GM23338 (cell line): Measurements from ENCODE around the gene ABCD1. TPM values are rescaled to one million over a fixed set of nuclear protein-coding genes. Genes with fewer than 3 reads are reported as not detected.
"Not testable (repeated sequence)": the region's sequence is repeated elsewhere in the genome, so short reads cannot be mapped to it uniquely, and the experiment has no call there.

ENCODE experiments used
- ATAC-seq: fragments of 200-7000 bp; cut with Tn5 transposase; 3 replicates; pipeline ENCODE4 v1.9.1; 2020
- DNase-seq: peaks from one replicate; pipeline ENCODE4 v3.0.0-alpha.2; 2015; ENCODE audit warnings: low spot score
- H2AFZ ChIP-seq: fragments of 200-600 bp; sonication (generic); 2 replicates; pipeline ENCODE4 v1.8.0; 2016; ENCODE audit warnings: antibody characterized with exemption, mild to moderate bottlenecking, moderate library complexity
- H3F3A ChIP-seq: fragments of 200-600 bp; sonication (generic); replicated peaks from 2 replicates; pipeline ENCODE4 v1.8.0; 2017; ENCODE audit warnings: antibody characterized with exemption, mixed run types, low read depth
- H3K27ac ChIP-seq: fragments of 200-600 bp; sonication (generic); 2 replicates; pipeline ENCODE4 v1.6.1; 2016; ENCODE audit warnings: low read depth
- H3K27me3 ChIP-seq: fragments of 200-600 bp; sonication (generic); 2 replicates; pipeline ENCODE4 v1.8.0; 2016; ENCODE audit warnings: mild to moderate bottlenecking, mixed run types, moderate library complexity; ENCODE audit not compliant: insufficient read depth
- H3K36me3 ChIP-seq: fragments of 200-600 bp; sonication (generic); 2 replicates; pipeline ENCODE4 v1.8.0; 2016; ENCODE audit warnings: mild to moderate bottlenecking; ENCODE audit not compliant: insufficient read depth
- H3K4me1 ChIP-seq: fragments of 200-600 bp; sonication (generic); 2 replicates; pipeline ENCODE4 v1.8.0; 2016; ENCODE audit warnings: mild to moderate bottlenecking, moderate library complexity; ENCODE audit not compliant: insufficient read depth
- H3K4me2 ChIP-seq: fragments of 200-600 bp; sonication (generic); 2 replicates; pipeline ENCODE4 v1.7.1; 2017; ENCODE audit warnings: mixed run types
- H3K4me3 ChIP-seq: fragments of 200-600 bp; sonication (generic); 2 replicates; pipeline ENCODE4 v1.6.1; 2016; ENCODE audit warnings: mixed run types
- H3K79me2 ChIP-seq: fragments of 200-600 bp; sonication (generic); replicated peaks from 2 replicates; pipeline ENCODE4 v1.8.0; 2017; ENCODE audit warnings: mild to moderate bottlenecking; ENCODE audit not compliant: insufficient read depth
- H3K9me2 ChIP-seq: fragments of 200-600 bp; sonication (generic); 2 replicates; pipeline ENCODE4 v1.8.0; 2017; ENCODE audit not compliant: insufficient read depth
- H4K20me1 ChIP-seq: fragments of 200-600 bp; sonication (generic); replicated peaks from 2 replicates; pipeline ENCODE4 v1.8.0; 2017; ENCODE audit warnings: mild to moderate bottlenecking; ENCODE audit not compliant: insufficient read depth
- H3K27ac Mint-ChIP-seq: 2 replicates; pipeline ENCODE4 v1.8.0; 2020; ENCODE audit warnings: inconsistent platforms, mild to moderate bottlenecking, moderate library complexity, mixed read lengths
- H3K27me3 Mint-ChIP-seq: 3 replicates; pipeline ENCODE4 v1.8.0; 2022; ENCODE audit warnings: low read depth, mild to moderate bottlenecking, moderate library complexity, mixed read lengths, inconsistent platforms; ENCODE audit not compliant: insufficient read depth, poor library complexity
- H3K36me3 Mint-ChIP-seq: 3 replicates; pipeline ENCODE4 v1.8.0; 2021; ENCODE audit warnings: low read depth, mild to moderate bottlenecking, inconsistent platforms, moderate library complexity, mixed read lengths
- H3K4me1 Mint-ChIP-seq: 3 replicates; pipeline ENCODE4 v1.8.0; 2020; ENCODE audit warnings: mild to moderate bottlenecking, inconsistent platforms, mixed read lengths
- H3K4me3 Mint-ChIP-seq: 3 replicates; pipeline ENCODE4 v1.8.0; 2021; ENCODE audit warnings: moderate library complexity, mild to moderate bottlenecking, inconsistent platforms, mixed read lengths
- H3K9me3 Mint-ChIP-seq: 3 replicates; pipeline ENCODE4 v1.8.0; 2020; ENCODE audit warnings: moderate library complexity, mild to moderate bottlenecking, inconsistent platforms, mixed read lengths
- POLR2AphosphoS5 ChIP-seq: IDR thresholded peaks from 2 replicates; pipeline ENCODE4 v1.6.1; 2016; ENCODE audit warnings: antibody characterized with exemption, low read depth
- STAT1 ChIP-seq: IDR thresholded peaks from one replicate; pipeline ENCODE4 v1.6.1; 2016; ENCODE audit warnings: antibody characterized with exemption; ENCODE audit not compliant: unreplicated experiment
- ZNF462 ChIP-seq: fragments of 250-450 bp; sonication (Bioruptor Pico); IDR thresholded peaks from 2 replicates; pipeline ENCODE4 v1.5.0; 2020; ENCODE audit warnings: mild to moderate bottlenecking, moderate library complexity
- polyA plus RNA-seq: library from polyadenylated mRNA; unstranded; fragments of >200 nt; fragmentation: Nextera tagmentation; extraction: Ambion mirVana; gene quantifications from 2 replicates; pipeline ENCODE4 v1.2.1, GENCODE V29; 2016
- total RNA-seq: library from RNA; depleted of rRNA; stranded (reverse); fragments of >200 nt; shearing (Covaris generic); gene quantifications from 2 replicates; pipeline ENCODE4 v1.2.3, GENCODE V29; 2014
- TF ChIP-seq, protein P1 (sequence below): IDR thresholded peaks from one replicate; pipeline ENCODE4 v1.6.1; 2018; ENCODE audit warnings: antibody characterized with exemption; ENCODE audit not compliant: unreplicated experiment

ABCD1 gene
- total and polyA plus RNA-seq, 2 experiments from 2014 or later, result 2.4 to 8.9 TPM

GRCh38 chrX:153697924-153698865 lies 26.5 kb upstream of the ABCD1 start (continued):
- TF ChIP-seq ZNF462 (CRISPR knock-in tag) (no peak), POLR2AphosphoS5 (no peak), STAT1 (no peak)
- TF ChIP-seq, protein P1, sequence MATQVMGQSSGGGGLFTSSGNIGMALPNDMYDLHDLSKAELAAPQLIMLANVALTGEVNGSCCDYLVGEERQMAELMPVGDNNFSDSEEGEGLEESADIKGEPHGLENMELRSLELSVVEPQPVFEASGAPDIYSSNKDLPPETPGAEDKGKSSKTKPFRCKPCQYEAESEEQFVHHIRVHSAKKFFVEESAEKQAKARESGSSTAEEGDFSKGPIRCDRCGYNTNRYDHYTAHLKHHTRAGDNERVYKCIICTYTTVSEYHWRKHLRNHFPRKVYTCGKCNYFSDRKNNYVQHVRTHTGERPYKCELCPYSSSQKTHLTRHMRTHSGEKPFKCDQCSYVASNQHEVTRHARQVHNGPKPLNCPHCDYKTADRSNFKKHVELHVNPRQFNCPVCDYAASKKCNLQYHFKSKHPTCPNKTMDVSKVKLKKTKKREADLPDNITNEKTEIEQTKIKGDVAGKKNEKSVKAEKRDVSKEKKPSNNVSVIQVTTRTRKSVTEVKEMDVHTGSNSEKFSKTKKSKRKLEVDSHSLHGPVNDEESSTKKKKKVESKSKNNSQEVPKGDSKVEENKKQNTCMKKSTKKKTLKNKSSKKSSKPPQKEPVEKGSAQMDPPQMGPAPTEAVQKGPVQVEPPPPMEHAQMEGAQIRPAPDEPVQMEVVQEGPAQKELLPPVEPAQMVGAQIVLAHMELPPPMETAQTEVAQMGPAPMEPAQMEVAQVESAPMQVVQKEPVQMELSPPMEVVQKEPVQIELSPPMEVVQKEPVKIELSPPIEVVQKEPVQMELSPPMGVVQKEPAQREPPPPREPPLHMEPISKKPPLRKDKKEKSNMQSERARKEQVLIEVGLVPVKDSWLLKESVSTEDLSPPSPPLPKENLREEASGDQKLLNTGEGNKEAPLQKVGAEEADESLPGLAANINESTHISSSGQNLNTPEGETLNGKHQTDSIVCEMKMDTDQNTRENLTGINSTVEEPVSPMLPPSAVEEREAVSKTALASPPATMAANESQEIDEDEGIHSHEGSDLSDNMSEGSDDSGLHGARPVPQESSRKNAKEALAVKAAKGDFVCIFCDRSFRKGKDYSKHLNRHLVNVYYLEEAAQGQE, result no peak

- DNase-seq, H3K4me1 ChIP-seq, ATAC-seq, H3K27ac Mint-ChIP-seq, H3K9me3 Mint-ChIP-seq, H3K4me3 ChIP-seq, H3K4me1 Mint-ChIP-seq, H2AFZ ChIP-seq, H3K27ac ChIP-seq, H3K36me3 ChIP-seq, H3K9me2 ChIP-seq, H3F3A ChIP-seq, H3K27me3 ChIP-seq, H3K79me2 ChIP-seq, H4K20me1 ChIP-seq, H3K27me3 Mint-ChIP-seq, H3K4me2 ChIP-seq, H3K4me3 Mint-ChIP-seq: not testable (repeated sequence)
- peaks cover 31% of the 10 kb centered on the region for H3K36me3 Mint-ChIP-seq
These were observed 25.4 kb upstream of the ABCD1 start for GRCh38 chrX:153699210-153699783.

DNA sequence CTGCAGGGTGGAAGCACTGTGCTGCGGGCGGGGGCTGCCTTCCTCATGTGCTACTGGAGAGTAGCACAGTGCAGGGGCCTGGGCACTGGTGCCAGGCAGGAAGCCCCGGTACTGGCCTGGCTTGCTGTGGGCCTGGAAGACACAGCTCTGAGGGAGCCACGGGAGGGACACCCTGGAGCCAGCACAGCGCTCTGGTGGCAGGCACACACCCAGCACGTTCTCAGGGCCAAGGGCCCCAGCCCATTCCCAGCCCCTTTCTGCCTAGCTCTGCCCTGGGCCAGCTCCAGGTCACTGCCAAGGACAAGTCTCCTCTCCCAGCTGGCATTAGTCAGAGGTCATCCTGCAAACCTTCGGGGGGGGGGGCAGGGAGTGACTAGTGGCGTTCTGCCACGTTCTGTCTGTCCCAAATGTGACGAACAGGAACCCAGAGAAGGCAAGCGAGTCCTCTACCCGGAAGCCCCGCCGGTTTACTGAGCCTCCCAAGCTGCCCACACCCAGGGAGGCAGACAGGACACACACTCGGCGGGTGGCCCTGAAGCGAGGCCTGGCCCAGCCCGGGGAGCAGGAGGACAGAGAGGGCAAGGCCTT lies 24.8 kb upstream of the ABCD1 start:
- not testable (repeated sequence) for ATAC-seq, H3K9me2 ChIP-seq, H3K4me1 Mint-ChIP-seq, DNase-seq, H3K4me1 ChIP-seq, H3K27ac Mint-ChIP-seq, H3K4me3 Mint-ChIP-seq, H3F3A ChIP-seq, H3K27ac ChIP-seq, H4K20me1 ChIP-seq, H3K27me3 Mint-ChIP-seq, H3K9me3 Mint-ChIP-seq, H3K36me3 ChIP-seq, H3K4me2 ChIP-seq, H3K79me2 ChIP-seq, H2AFZ ChIP-seq, H3K4me3 ChIP-seq, H3K27me3 ChIP-seq
- H3K36me3 Mint-ChIP-seq, result peaks cover 35% of the 10 kb centered on the region
